GM19328 (cell line): ENCODE data around the gene C1orf185.
"Not testable (repeated sequence)": the region's sequence is repeated elsewhere in the genome, so short reads cannot be mapped to it uniquely, and the experiment has no call there.

Experiments
- ATAC-seq: cut with Tn5 transposase; IDR thresholded peaks from one replicate; pipeline ENCODE4 v1.9.1; 2021; ENCODE audit warnings: mild to moderate bottlenecking, moderate library complexity; ENCODE audit not compliant: unreplicated experiment

C1orf185 gene

DNA sequence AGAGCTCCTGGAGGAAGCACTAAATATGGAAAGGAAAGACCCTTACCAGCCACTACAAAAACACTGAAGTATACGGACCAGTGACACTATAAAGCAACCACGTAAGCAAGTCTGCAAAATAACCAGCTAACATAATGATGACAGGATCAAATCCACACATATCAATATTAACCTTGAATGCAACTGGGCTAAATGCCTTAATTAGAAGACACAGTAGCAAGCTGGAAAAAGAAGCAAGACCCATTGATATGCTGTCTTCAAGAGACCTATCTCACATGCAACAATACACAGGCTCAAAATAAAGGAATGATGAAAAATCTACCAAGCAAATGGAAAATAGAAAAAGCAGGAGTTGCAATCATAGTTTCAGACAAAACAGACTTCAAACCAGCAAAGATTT lies 31.0 kb downstream of the C1orf185 start:
- no peak for ATAC-seq

DNA sequence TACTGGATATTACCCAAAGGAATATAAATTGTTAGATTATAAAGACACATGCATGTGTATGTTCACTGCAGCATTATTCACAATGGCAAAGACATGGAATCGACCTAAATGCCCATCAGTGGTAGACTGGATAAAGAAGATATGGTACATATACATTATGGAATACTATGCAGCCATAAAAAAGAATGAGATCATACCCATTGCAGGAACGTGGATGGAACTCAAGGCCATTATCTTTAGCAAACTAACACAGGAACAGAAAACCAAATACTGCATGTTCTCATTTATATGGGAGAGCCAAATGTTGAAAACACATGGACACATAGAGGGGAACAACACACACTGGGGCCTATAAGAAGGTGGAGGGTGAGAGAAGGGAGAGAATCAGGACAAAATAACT lies 35.7 kb downstream of the C1orf185 start:
- ATAC-seq = not testable (repeated sequence)

DNA sequence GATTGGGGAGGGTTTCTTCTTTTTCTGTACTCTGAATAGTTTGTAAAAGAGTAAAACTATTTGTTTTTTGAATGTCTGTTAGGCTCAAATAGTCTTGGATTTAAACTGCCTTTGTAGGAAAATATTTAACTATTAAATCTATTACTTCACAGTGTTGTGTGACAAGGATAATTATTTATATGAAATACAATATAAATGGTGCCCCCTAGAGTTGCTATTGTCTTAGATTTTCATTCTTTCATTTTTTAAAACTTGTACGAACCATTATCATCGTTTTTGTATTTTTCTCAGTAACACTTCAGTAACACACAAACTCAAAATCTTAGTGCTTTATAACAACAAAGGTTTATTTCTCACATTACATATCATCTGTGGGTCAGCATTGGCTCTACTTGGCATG lies 37.4 kb downstream of the C1orf185 start:
- ATAC-seq = no peak

DNA sequence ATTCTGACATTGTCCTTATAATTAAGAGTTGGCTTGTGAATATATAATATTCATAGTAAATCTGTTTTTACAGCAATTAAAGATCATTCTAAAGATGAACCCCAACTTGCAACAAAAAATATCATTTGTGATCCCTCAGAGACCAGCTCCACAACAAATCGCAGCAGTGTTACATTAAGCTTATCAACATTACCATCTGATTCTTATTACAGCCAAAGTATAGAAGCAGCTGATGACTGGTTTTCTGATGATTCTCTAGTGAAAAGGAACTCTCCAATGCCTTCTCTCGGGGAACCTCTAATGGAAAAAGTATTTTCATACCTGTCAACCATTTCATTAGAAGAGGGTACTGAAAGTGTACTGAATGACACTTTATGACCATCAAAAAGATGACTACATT lies 45.4 kb downstream of the C1orf185 start:
- no peak for ATAC-seq

DNA sequence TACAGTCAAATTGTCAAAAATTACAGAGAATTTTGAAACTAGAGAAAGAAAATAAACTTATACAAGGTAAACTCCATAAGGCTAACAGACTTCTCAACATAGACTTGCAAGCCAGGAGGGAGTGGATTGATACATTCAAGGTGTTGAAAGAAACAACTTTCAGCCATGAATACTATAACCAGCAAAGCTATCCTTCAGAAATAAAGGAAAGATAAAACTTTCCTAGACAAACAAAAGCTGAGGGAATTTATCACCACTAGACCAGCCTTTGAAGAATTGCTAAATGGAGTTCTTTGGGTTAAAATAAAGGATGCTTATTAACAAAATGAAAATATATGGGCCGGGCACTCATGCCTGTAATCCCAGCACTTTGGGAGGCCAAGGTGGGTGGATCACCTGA lies 52.7 kb downstream of the C1orf185 start:
- no peak for ATAC-seq

DNA sequence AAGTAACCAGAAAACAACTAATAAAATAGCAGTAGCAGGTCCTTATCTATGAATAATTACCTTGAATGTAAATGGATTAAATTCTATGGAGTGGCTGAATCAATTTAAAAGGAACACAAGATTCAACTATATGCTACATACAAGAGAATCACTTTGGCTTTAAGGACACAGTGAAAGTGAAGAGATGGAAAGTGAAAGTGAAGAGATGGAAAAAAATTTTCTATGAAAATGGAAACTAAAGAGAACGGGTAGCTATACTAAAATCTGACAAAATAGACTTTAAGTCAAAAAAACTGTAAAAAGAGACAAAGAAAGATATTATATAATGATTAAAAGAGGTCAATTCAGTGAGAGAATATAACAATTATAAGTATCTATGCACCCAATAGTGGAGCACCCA lies 54.7 kb downstream of the C1orf185 start:
- no peak for ATAC-seq

DNA sequence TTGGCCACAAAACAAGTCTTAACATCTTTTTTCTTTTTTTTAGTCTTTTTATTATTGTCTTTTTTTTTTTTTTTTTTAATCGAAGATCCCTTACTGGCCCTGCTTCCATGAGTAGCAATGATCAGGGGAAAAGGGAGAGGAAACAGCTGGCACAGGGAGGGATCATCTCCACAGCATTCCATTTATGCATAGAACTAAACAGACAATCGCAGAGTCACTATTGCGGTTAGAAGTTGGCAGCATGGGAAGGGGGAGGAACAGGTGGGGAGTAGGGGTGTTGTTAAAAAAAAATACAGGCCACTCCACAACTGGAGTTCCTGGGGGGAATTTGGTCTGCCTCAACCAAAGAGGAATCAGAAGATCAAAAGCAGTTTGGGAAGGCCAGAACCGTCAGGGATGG lies 55.4 kb downstream of the C1orf185 start:
- ATAC-seq = no peak

DNA sequence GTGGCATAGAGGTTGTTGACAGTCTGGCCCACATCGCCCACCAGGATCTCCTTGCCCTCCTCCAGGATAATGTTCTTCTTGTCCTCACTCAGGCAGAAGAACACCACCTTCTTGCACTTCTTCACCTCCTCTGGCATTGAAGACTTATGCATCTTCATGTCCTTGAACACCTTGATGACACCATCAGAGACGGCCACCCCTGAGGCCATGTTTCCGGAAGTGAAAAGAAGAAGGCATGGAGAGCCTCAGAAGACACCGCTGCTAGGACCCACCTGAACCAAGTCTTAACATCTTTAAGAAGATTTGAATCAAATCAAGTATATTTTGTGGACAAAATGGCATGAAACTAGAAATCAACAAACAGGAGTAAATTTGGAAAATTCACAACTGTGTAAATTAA lies 56.2 kb downstream of the C1orf185 start:
- ATAC-seq = no peak

DNA sequence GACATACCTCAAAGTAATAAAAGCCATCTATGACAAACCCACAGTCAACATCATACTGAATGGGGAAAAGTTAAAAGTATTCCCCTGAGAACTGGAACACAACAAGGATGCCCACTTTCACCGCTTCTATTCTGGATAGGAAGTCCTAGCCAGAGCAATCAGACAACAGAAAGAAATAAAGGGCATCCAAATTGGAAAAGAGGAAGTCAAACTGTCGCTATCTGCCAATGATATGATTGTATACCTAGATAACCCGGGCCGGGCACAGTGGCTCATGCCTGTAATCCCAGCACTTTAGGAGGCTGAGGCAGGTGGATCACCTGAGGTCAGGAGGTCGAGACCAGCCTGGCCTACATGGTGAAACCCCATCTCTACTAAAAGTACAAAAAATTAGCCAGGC lies 60.5 kb downstream of the C1orf185 start:
- ATAC-seq = not testable (repeated sequence)

DNA sequence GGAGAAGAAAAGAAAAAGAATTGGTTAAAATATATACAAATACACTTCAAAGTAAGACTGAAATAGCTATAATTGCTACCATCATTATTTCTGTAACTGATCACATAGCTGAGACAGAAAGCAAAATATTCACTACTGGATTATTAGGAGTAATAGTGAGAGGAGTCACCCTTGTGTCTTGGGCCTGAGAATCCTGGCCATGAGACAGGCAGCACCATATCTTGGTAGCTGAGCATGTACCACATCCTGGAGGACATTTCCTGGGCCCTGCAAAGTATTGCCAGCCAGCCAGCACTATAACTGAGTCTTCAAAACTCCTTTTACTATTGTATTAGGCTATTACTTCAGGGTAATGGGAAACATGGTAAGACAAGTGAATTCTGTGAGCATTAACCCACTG lies 63.5 kb downstream of the C1orf185 start:
- no peak for ATAC-seq

DNA sequence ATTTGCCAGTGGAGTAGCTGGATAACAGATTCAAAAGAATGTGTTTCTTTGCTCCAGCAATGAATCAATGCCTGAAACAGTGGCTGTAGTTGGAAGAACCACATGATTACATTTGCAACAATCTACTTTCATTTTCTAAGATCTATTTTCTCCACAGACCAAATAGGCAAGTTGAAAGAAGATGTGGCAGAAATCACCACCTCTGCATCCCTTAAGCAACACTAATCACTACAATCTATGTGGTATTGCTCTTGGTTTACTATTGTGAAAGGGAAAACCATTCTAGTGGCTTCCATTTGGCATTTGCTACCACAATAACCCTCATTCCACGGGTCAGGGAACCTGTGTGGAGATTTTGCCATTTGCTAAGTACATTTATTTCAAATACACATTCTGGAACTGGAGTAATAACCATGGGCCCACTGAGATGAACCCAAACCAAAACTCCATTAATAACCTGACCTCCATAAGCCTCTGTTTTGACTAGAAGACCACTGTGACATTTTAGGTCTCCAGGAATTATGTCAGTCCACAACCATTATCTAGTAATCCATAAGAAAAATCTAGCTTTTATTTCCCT lies 66.3 kb downstream of the C1orf185 start:
- peak; percentile 49 for ATAC-seq

DNA sequence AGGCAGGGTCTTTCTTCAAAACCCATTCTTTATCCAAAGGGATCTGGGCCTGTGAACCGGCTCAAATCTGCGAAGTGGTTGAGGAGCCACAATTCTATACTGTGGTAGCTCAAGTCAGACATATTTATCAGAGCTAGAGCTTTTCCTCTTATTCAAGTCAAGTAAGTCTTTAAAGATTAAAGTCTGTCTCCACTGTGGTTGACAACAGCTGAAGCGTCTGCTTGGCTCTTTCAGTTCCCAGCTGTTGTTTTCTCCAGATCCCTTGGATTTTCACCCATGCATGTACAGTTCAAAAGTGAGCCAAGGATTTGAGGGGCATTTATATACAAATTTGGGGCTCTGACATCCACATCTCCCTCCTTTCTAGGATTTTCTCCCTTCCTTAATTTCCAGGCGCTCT lies 66.9 kb downstream of the C1orf185 start:
- no peak for ATAC-seq

DNA sequence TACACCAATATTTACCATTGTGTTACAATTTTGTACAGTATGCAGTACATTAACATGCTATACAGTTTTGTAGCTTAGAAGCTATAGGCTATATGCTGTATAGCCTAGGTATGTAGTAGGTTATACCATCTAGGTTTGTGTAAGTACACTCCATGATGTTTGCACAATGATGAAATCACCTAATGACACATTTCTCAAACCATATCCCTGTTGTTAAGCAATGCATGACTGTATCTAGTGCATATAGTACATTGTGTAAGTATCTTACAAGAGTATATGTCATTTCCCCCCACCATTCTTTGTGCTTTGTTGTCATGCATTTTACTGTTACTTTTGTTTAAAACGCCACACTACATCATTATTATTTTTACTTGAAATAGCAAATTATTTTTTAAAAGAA lies 68.3 kb downstream of the C1orf185 start:
- no peak for ATAC-seq

DNA sequence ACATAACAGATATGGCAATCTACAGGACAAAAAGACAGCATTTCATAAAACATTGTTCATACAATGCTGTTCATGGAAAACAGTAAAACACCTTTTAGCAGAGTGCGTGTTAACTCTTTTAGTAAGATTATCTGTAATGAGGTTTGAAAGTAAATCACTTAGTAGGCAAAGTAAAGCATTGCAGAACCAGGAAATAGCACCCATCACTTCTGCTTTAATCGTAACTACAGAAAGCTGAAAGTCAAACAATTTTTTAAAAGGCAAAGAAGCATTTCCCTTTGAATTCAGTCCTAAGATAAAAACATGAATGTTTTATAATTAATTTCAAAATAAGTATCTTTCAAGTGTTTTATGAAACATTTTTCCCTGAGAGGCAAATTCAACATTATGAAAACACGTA lies 70.8 kb downstream of the C1orf185 start:
- no peak for ATAC-seq

DNA sequence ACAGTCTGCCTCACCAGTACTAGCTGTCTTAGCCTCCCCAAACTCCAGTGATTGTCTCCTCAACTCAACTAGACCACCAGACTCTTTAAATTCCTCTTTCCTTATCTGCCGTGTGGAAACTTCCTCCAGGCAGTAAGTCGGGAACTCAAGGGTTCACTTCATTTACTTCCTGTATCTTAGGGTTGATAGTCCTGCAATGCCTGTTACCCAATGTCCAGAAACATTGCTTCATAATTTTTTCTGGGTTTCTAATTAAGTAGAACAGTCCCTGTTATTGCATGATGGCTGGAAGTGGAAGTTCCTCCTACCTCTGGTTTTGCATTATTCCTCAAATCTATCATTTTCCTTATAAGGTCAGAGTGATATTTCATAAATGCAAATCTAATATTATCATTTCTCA lies 73.2 kb downstream of the C1orf185 start:
- no peak for ATAC-seq

DNA sequence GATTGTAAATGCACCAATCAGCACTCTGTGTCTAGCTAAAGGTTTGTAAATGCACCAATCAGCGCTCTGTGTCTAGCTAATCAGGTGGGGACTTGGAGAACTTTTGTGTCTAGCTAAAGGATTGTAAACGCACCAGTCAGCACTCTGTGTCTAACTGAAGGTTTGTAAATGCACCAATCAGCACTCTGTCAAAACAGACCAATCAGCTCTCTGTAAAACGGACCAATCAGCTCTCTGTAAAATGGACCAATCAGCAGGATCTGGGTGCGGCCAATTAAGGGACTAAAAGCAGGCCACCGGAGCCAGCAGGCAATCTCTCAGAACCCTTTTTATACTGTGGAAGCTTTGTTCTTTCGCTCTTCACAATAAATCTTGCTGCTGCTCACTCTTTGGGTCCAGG lies 76.0 kb downstream of the C1orf185 start:
- ATAC-seq = not testable (repeated sequence)

DNA sequence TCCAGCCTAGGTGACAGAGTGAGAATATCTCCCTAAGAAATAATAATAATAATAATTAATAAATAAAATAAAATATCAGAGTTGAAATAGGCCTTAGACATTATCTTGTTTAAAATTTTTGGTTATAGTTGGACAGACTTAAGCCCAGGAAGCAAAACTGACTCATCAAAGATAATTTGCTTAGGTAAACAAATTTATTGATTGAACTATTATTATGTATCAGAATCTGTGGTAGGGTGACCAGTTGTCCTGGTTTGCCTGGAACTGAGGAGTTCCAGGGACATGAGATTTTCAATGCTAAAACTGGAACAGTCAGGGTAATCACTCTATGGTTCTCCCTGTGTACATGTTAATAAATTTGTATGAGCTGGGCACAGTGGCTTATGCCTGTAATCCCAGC lies 86.2 kb downstream of the C1orf185 start:
- no peak for ATAC-seq

DNA sequence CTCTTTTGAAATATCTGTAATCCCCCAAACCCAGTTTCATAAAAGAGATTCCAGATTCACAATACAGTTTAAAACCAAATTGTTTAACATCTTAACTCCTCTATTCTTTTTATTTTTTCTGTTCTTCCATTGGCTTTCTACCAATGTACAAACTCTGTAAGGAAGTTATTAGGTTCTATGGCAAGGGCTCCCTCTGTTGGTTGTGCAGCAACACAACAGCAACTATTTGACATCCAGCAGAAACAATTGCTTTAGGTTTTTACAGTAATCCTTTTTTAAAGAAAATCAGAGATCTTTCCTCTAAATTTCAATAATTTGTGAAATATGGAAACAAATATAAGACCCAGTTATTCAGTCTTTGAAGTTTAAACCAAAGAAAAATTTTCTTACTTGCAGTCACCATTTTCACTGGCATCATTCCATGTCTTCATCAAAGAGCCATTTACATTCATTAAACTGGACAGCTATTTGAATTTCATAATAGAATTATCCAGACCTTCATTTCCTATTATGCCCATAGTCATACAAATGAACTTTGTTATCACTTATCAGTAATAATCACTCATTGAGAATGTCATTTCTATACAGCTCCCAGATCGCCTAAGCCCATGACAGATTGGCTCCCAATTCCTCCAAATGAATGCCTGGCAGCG lies 87.5 kb downstream of the C1orf185 start:
- no peak for ATAC-seq

DNA sequence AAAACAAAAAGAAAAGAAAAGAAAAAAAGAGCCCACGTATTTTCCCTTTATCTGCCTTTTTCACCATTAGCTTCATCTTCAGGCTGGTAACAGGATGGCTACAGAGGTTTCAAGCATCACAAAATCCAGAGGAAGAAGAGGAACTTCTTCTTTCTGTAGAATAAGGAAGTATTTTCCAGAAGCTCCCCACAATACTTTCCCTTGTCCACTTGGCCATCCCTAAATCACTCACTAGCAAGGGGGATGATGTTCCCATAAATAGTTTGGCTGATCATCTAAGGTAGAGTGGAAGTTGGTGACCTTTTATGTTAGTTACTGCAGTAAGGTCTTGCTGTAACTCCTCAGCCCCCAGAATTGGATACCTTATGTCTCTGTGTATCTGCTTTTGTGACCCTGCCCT lies 88.9 kb downstream of the C1orf185 start:
- no peak for ATAC-seq

DNA sequence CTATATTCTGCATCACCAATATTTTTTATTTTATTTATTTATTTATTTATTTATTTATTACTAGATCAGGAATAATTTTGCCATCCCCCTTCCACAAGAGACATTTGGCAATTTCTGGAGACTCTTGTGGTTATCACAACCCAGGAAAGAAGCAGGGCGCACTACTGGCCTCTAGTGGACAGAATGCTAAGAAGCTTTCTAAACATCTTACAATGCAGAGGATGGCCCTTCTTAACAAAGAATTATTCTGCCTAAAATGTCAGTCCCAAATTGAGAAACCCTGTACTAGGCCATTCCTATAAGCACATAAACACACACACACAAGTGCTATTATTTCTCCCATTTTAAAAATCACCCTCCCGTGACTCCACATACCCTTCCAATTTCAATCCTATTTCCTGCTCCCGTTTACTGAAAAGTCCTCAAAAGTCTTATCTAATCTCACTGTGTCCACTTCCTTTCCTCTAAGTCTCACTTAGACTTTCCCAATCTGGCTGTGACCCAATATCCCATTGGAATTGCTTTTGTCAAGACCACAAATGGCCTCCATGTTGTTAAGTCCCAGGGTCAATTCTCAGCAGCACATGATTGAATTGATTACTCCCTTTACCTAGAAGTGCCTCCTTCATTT lies 90.3 kb downstream of the C1orf185 start:
- no peak for ATAC-seq

DNA sequence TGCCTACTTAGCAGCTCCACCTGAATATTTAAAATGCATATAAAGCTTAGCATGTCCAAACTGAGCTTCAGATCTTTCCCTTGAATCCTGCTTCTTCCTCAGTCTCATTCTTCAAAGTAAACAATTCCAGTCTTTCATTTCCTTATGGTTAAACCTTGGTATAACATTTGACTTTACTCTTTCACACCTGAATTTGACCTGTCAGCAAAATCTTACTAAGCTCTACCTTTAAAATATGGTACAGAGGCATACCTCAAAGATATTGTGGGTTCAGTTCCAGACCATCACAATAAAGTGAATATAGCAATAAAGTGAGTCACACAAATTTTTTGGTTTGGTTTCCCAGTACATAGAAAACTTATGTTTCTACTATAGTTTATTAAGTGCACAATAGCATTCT lies 91.5 kb downstream of the C1orf185 start:
- no peak for ATAC-seq
